ENCODE measurements around the gene GPS1. TPM values are rescaled to one million over a fixed set of nuclear protein-coding genes. Genes with fewer than 3 reads are reported as not detected.

Gene GPS1
- total and polyA plus RNA-seq, 9 of the 15 experiments (the other 6 are each of a cell fraction or from before 2014, with no cell fraction given), result 3.1 to 167 (median 69.9) TPM

GRCh38 chr17:82015311-82015971, 36.3 kb upstream of the GPS1 start:
- intact Hi-C loops (cut with micrococcal nuclease), result no loop called here
- peaks cover 5% of the 10 kb centered on the region for H3K79me2 ChIP-seq (ENCODE audit: control insufficient read depth, insufficient read depth, low read length)
- no peak for FAIRE-seq
- BruUV-seq (replicated peaks), result no TSS peak
- no peak for DNase-seq (ENCODE audit: extremely low read depth in 1 of 4, low spot score in 3 of 4)
- no peak overlapping the region for H2AFZ ChIP-seq (ENCODE audit: low read depth, low read length)
- CTCF ChIA-PET (ENCODE audit: low intra/inter-chr PET ratio), result no interaction called here
- no peak overlapping the region for H3K27ac ChIP-seq (ENCODE audit: extremely low read depth, low read depth, low read length)
- TF ChIP-seq ZBTB33 (CRISPR knock-in tag; IDR thresholded peaks at IDR 0.05) (peak; percentile 42; the same call in 1 of the 2 replicates), POLR2G (IDR thresholded peaks at IDR 0.05; ENCODE audit: low read depth, low read length) (peak; percentile 33; the same call in 1 of the 2 replicates), PCBP2 (IDR thresholded peaks at IDR 0.05; ENCODE audit: low read depth, low read length, poor library complexity, severe bottlenecking) (no peak)
- POLR2A ChIA-PET, result no interaction called here
- H3K36me3 ChIP-seq (ENCODE audit: control insufficient read depth, insufficient read depth, low read length), result peaks cover 23% of the 10 kb centered on the region; the same call in 1 of the 3 replicates
- H4K20me1 ChIP-seq (replicated peaks; ENCODE audit: control insufficient read depth, insufficient read depth, low read length), result peaks cover 6% of the 10 kb centered on the region; the same call in 1 of the 2 replicates
- H3K27me3 ChIP-seq (ENCODE audit: control insufficient read depth in 2 of 2, insufficient read depth in 2 of 2, low read length in 2 of 2), result no peaks in the 10 kb centered on the region
- peaks cover 5 to 94% of the 10 kb centered on the region in 2 experiments; a peak in 3 of 5 replicates for H3K4me1 ChIP-seq (replicated peaks in 1 of 2; ENCODE audit: control insufficient read depth in 2 of 2, insufficient read depth in 2 of 2, low read length in 2 of 2)
- no peaks in the 10 kb centered on the region for H3K9me3 ChIP-seq (replicated peaks; ENCODE audit: control insufficient read depth, insufficient read depth, low read depth, low read length)
- H3K4me3 ChIP-seq, result no peak overlapping the region
- in situ Hi-C loops (cut with MboI), result no loop called here
- no peak overlapping the region for H3K4me2 ChIP-seq (ENCODE audit: insufficient read depth, low read length)
- no peak for ATAC-seq
- no peaks in the 10 kb centered on the region for H3K9me1 ChIP-seq (ENCODE audit: control insufficient read depth, insufficient read depth, low read length)
- 64% methylated on average over 24 of the region's 24 CpGs for WGBS (ENCODE audit: insufficient coverage, low coverage, missing lambda C conversion rate)
- H3K9ac ChIP-seq (ENCODE audit: insufficient read depth in 1 of 2, low read depth in 2 of 2, low read length in 2 of 2), result peak overlapping the region in 1 of 2 experiments; percentile 48; a peak in 2 of 4 replicates

All from K562 (cell line).